Right ventricle myocardium superior (tissue), 1 donor: Measurements from ENCODE around the gene NLRC5. TPM values are rescaled to one million over a fixed set of nuclear protein-coding genes. Genes with fewer than 3 reads are reported as not detected.
A peak's percentile ranks its signal among the peaks of the same experiment; 100 is the strongest.
"Not testable (repeated sequence)": the region's sequence is repeated elsewhere in the genome, so short reads cannot be mapped to it uniquely, and the experiment has no call there.

ENCODE experiments used
- ATAC-seq: fragments of 200-7000 bp; cut with Tn5 transposase; one replicate; pipeline ENCODE4 v1.9.1; 2020; ENCODE audit warnings: mild to moderate bottlenecking; ENCODE audit not compliant: poor library complexity
- DNase-seq: peaks from one replicate; pipeline ENCODE4 v3.0.0-alpha.2; 2020
- intact Hi-C: fragments of 100-400 bp; cut with DNase I; formaldehyde crosslinking; loops from one replicate; pipeline ENCODE4 v1.11.2; 2022
- total RNA-seq: library from RNA; stranded (reverse); fragmentation: NEBNext Ultra II Directional; extraction: Animal tissue kit (Norgen Biotek cat#: 25700); gene quantifications from one replicate; pipeline ENCODE4 v1.2.1, GENCODE V29; 2021
- donor health status: DM: no; HTN: yes; CAD: no; lungs with severe emphysema.

NLRC5 gene
- total RNA-seq, 1 donor from 2014 or later, result 9.9 TPM

GRCh38 chr16:57058291-57058861, 69.0 kb downstream of the NLRC5 start:
- intact Hi-C loops, result no loop called here
- ATAC-seq, result no peak
- DNase-seq, result no peak

GRCh38 chr16:57060323-57061083, 71.1 kb downstream of the NLRC5 start:
- no peak for DNase-seq
- intact Hi-C loops, result no loop called here
- peak; percentile 26 for ATAC-seq

GRCh38 chr16:57061084-57061905, 71.9 kb downstream of the NLRC5 start:
- DNase-seq (peak; percentile 84), ATAC-seq (peak; percentile 93)
- intact Hi-C loops, result no loop called here

- no peak for ATAC-seq
- DNase-seq, result no peak
Measured at GRCh38 chr16:57062329-57062728, 73.0 kb downstream of the NLRC5 start.

GRCh38 chr16:57063189-57063588, 73.8 kb downstream of the NLRC5 start:
- ATAC-seq, DNase-seq, intact Hi-C loops: not testable (repeated sequence)

More at GRCh38 chr16:57062329-57062728, 73.0 kb downstream of the NLRC5 start:
- intact Hi-C loops, result no loop called here

- ATAC-seq (no peak), DNase-seq (no peak)
- intact Hi-C loops, result no loop called here
Measured at GRCh38 chr16:57064995-57065394, 75.6 kb downstream of the NLRC5 start.

- intact Hi-C loops, result no loop called here
- DNase-seq (no peak), ATAC-seq (no peak)
Measured at GRCh38 chr16:57066625-57067024, 77.3 kb downstream of the NLRC5 start.

- ATAC-seq (no peak), DNase-seq (no peak)
- intact Hi-C loops, result no loop called here
Measured at GRCh38 chr16:57067347-57067746, 78.0 kb downstream of the NLRC5 start.

GRCh38 chr16:57069053-57069452, 79.7 kb downstream of the NLRC5 start:
- intact Hi-C loops, result no loop called here
- ATAC-seq, result no peak
- DNase-seq, result no peak

- no peak for DNase-seq
- intact Hi-C loops, result no loop called here
- no peak for ATAC-seq
Measured at GRCh38 chr16:57069635-57070370, 80.4 kb downstream of the NLRC5 start.

- ATAC-seq, result no peak
Measured at GRCh38 chr16:57070424-57070823, 81.1 kb downstream of the NLRC5 start.

GRCh38 chr16:57071081-57071732, 81.8 kb downstream of the NLRC5 start:
- intact Hi-C loops, ATAC-seq, DNase-seq: not testable (repeated sequence)

More at GRCh38 chr16:57070424-57070823, 81.1 kb downstream of the NLRC5 start:
- DNase-seq, result no peak
- intact Hi-C loops, result no loop called here

- intact Hi-C loops, result no loop called here
- DNase-seq, result no peak
- no peak for ATAC-seq
Measured at GRCh38 chr16:57071831-57072582, 82.7 kb downstream of the NLRC5 start.

GRCh38 chr16:57072616-57073275, 83.4 kb downstream of the NLRC5 start:
- intact Hi-C loops, result no loop called here
- ATAC-seq (no peak), DNase-seq (no peak)

GRCh38 chr16:57077714-57078113, 88.4 kb downstream of the NLRC5 start:
- ATAC-seq (no peak), DNase-seq (no peak)
- intact Hi-C loops, result no loop called here

GRCh38 chr16:57081744-57082143, 92.4 kb downstream of the NLRC5 start:
- intact Hi-C loops, result loop anchor here (10.0 kb wide), 1 partner anchor 333 kb away; no protein-coding TSS in a partner anchor
- DNase-seq (no peak), ATAC-seq (no peak)

GRCh38 chr16:57082664-57083063, 93.3 kb downstream of the NLRC5 start:
- intact Hi-C loops, result loop anchor here (10.0 kb wide), 1 partner anchor 332 kb away; no protein-coding TSS in a partner anchor
- no peak for ATAC-seq
- DNase-seq, result no peak
